HepG2 (cell line): ENCODE measurements around the gene KISS1R. TPM values are rescaled to one million over a fixed set of nuclear protein-coding genes. Genes with fewer than 3 reads are reported as not detected.

Experiments used
- ATAC-seq: fragments of 200-7000 bp; cut with Tn5 transposase; 3 replicates; pipeline ENCODE4 v1.9.1; 2020; ENCODE audit warnings: mild to moderate bottlenecking, moderate library complexity
- BruUV-seq: library from RNA; stranded (reverse); fragments of 400-500 nt; replicated peaks from 2 replicates; lab custom pipeline; 2021; lab: Mats Ljungman, UMichigan
- CTCF ChIA-PET: fragments of 300-600 bp; formaldehyde crosslinking; extraction: SDS; loops from one replicate; lab custom pipeline; 2021; ENCODE audit warnings: low total read pairs, inconsistent platforms, low intra/inter-chr PET ratio; lab: Yijun Ruan, JAX
- POLR2A ChIA-PET: fragments of 350-600 bp; sonication (Branson Sonifier 250); formaldehyde crosslinking; loops from one replicate; lab custom pipeline; 2020; ENCODE audit warnings: antibody characterized with exemption, inconsistent platforms; lab: Yijun Ruan, JAX
- DNase-seq: peaks from one replicate; pipeline ENCODE4 v3.0.0-alpha.2; 2015; ENCODE audit warnings: low spot score
- FAIRE-seq: peaks from 3 replicates; lab custom pipeline; 2011; peaks lifted over from hg19 to GRCh38; lab: Jason Lieb, UNC
- H2AFZ ChIP-seq: one replicate; pipeline ENCODE4 v1.6.1; 2011; ENCODE audit warnings: low read length, inconsistent platforms
- H3K27ac ChIP-seq: fragments of 300-600 bp; 3 replicates; pipeline ENCODE4 v1.8.0; 2011; ENCODE audit warnings: mixed run types, mild to moderate bottlenecking, mixed read lengths, low read length, inconsistent platforms; ENCODE audit not compliant: insufficient read depth; ENCODE audit errors: extremely low read length
- H3K27me3 ChIP-seq, 2 experiments: fragments of 200-600 bp in 1 of 2; 2 replicates in 1 of 2; 3 replicates in 1 of 2; pipeline versions ENCODE4 v1.6.0 to v1.8.0; 2011; ENCODE audit warnings: low read length in 2 of 2, mild to moderate bottlenecking in 2 of 2, moderate library complexity in 2 of 2, inconsistent platforms in 1 of 2; ENCODE audit not compliant: insufficient read depth in 2 of 2, control insufficient read depth in 1 of 2
- H3K36me3 ChIP-seq, 2 experiments: fragments of 200-600 bp in 1 of 2; replicated peaks in 1 of 2; 2 replicates in 1 of 2; 3 replicates in 1 of 2; pipeline versions ENCODE4 v1.5.1 to v1.8.0; 2011; ENCODE audit warnings: low read length in 2 of 2, inconsistent platforms in 1 of 2; ENCODE audit not compliant: insufficient read depth in 2 of 2, control insufficient read depth in 1 of 2
- H3K4me1 ChIP-seq: 2 replicates; pipeline ENCODE4 v1.5.1; 2012; ENCODE audit warnings: low read length, inconsistent platforms; ENCODE audit not compliant: insufficient read depth
- H3K4me2 ChIP-seq: 2 replicates; pipeline ENCODE4 v1.6.0; 2011; ENCODE audit warnings: low read depth, low read length, inconsistent platforms
- H3K4me3 ChIP-seq, 3 experiments: fragments of 200-600 bp in 1 of 3; sonication (generic), shearing (Covaris generic) in 1 of 3; replicated peaks in 1 of 3; 2 replicates each; pipeline ENCODE4 v1.5.1; 2011 to 2016; ENCODE audit warnings: low read length in 3 of 3, inconsistent platforms in 2 of 3, low read depth in 2 of 3, mild to moderate bottlenecking in 2 of 3, control low read depth in 1 of 3, mixed read lengths in 1 of 3; ENCODE audit not compliant: insufficient read depth in 1 of 3
- H3K79me2 ChIP-seq: one replicate; pipeline ENCODE4 v1.6.1; 2011; ENCODE audit warnings: low read length, inconsistent platforms; ENCODE audit not compliant: insufficient read depth
- H3K9ac ChIP-seq: 2 replicates; pipeline ENCODE4 v1.6.0; 2011; ENCODE audit warnings: mild to moderate bottlenecking, low read depth, low read length, inconsistent platforms; ENCODE audit not compliant: insufficient read depth
- H3K9me3 ChIP-seq: 2 replicates; pipeline ENCODE4 v1.5.1; 2012; ENCODE audit warnings: mild to moderate bottlenecking, low read length
- H4K20me1 ChIP-seq: 2 replicates; pipeline ENCODE4 v1.6.0; 2011; ENCODE audit warnings: inconsistent platforms, mild to moderate bottlenecking, low read length, moderate library complexity; ENCODE audit not compliant: insufficient read depth
- AGO2 ChIP-seq: fragments of 200-400 bp; formaldehyde crosslinking; optimal IDR thresholded peaks from 2 replicates; pipeline ENCODE3; 2017; ENCODE audit warnings: mild to moderate bottlenecking, low read depth, low read length, moderate library complexity
- CCAR2 ChIP-seq: fragments of 200-400 bp; formaldehyde crosslinking; optimal IDR thresholded peaks from 2 replicates; pipeline ENCODE3; 2018; ENCODE audit warnings: low read depth, mild to moderate bottlenecking, low read length, moderate library complexity
- CHCHD3 ChIP-seq: sonication (generic); formaldehyde crosslinking; IDR thresholded peaks from 2 replicates; pipeline ENCODE4 v1.8.0; 2022; ENCODE audit warnings: mild to moderate bottlenecking, missing genetic modification reagents, moderate library complexity
- FOXO4 ChIP-seq: sonication (generic); formaldehyde crosslinking; conservative IDR thresholded peaks from 2 replicates; pipeline ENCODE4 v1.8.1; 2023; ENCODE audit warnings: missing genetic modification reagents
- HNRNPL ChIP-seq: fragments of 200-400 bp; formaldehyde crosslinking; IDR thresholded peaks from 2 replicates; pipeline ENCODE4 v1.6.1; 2017; ENCODE audit warnings: mild to moderate bottlenecking, low read depth, low read length
- KDM1A ChIP-seq: IDR thresholded peaks from 2 replicates; pipeline ENCODE4 v1.6.1; 2016; ENCODE audit warnings: missing compliant biosample characterization
- KMT2A ChIP-seq: sonication (generic); formaldehyde crosslinking; IDR thresholded peaks from 2 replicates; pipeline ENCODE4 v1.4.0; 2020; ENCODE audit warnings: missing genetic modification reagents
- POGZ ChIP-seq: sonication (generic); formaldehyde crosslinking; IDR thresholded peaks from 2 replicates; pipeline ENCODE4 v1.4.0; 2020; ENCODE audit warnings: mild to moderate bottlenecking, missing genetic modification reagents
- RARG ChIP-seq: sonication (generic); formaldehyde crosslinking; IDR thresholded peaks from 2 replicates; pipeline ENCODE4 v1.4.0; 2020; ENCODE audit warnings: low read depth, mild to moderate bottlenecking, missing genetic modification reagents
- RBAK ChIP-seq: sonication (generic); formaldehyde crosslinking; IDR thresholded peaks from 2 replicates; pipeline ENCODE4 v1.5.1; 2020; ENCODE audit warnings: mild to moderate bottlenecking, missing genetic modification reagents
- RBM22 ChIP-seq: fragments of 200-400 bp; formaldehyde crosslinking; optimal IDR thresholded peaks from 2 replicates; pipeline ENCODE3; 2017; ENCODE audit warnings: mild to moderate bottlenecking, low read length, moderate library complexity
- RXRB ChIP-seq: IDR thresholded peaks from 2 replicates; pipeline ENCODE4 v1.6.1; 2016; ENCODE audit warnings: borderline replicate concordance, missing genetic modification reagents, missing compliant biosample characterization
- SSRP1 ChIP-seq: IDR thresholded peaks from 2 replicates; pipeline ENCODE4 v1.6.1; 2016; ENCODE audit warnings: control low read depth
- ZFP36 ChIP-seq: fragments of 150-350 bp; IDR thresholded peaks from 2 replicates; pipeline ENCODE4 v1.6.1; 2018; ENCODE audit warnings: borderline replicate concordance, low read length, low read depth; ENCODE audit not compliant: partially characterized antibody
- ZIK1 ChIP-seq: sonication (generic); formaldehyde crosslinking; IDR thresholded peaks from 2 replicates; pipeline ENCODE4 v1.5.0; 2020; ENCODE audit warnings: mild to moderate bottlenecking, low read depth, missing genetic modification reagents, borderline replicate concordance
- ZKSCAN8 ChIP-seq: IDR thresholded peaks from 2 replicates; pipeline ENCODE4 v1.6.1; 2016; ENCODE audit warnings: borderline replicate concordance, missing genetic modification reagents, missing compliant biosample characterization
- ZNF530 ChIP-seq: sonication (generic); formaldehyde crosslinking; IDR thresholded peaks from 2 replicates; pipeline ENCODE4 v1.5.0; 2020; ENCODE audit warnings: low read depth, mild to moderate bottlenecking, missing genetic modification reagents
- ZNF644 ChIP-seq: IDR thresholded peaks from 2 replicates; pipeline ENCODE4 v1.6.1; 2016; ENCODE audit warnings: low read depth
- ZNF672 ChIP-seq: sonication (generic); formaldehyde crosslinking; IDR thresholded peaks from 2 replicates; pipeline ENCODE4 v1.8.1; 2022; ENCODE audit warnings: missing genetic modification reagents
- ZNF7 ChIP-seq: IDR thresholded peaks from 2 replicates; pipeline ENCODE4 v1.6.1; 2016; ENCODE audit warnings: missing biosample characterization, missing genetic modification reagents
- ZNF775 ChIP-seq: sonication (generic); formaldehyde crosslinking; IDR thresholded peaks from 2 replicates; pipeline ENCODE4 v1.4.0; 2020; ENCODE audit warnings: missing genetic modification reagents, mild to moderate bottlenecking, moderate library complexity, borderline replicate concordance
- ZNF790 ChIP-seq: sonication (generic); formaldehyde crosslinking; IDR thresholded peaks from 2 replicates; pipeline ENCODE4 v1.8.0; 2022; ENCODE audit warnings: missing genetic modification reagents, mild to moderate bottlenecking, borderline replicate concordance
- WGBS: methylation state at CpG from one replicate; pipeline ENCODE4 v1.1.6; 2017; ENCODE audit warnings: low lambda C conversion rate; 5-methylcytosine and 5-hydroxymethylcytosine counted together
- in situ Hi-C: cut with HindIII; loops from 2 replicates; pipeline ENCODE4 v1.10.0; 2017; ENCODE audit warnings: low pct_unique_long_range_greater_than_20kb; ENCODE audit not compliant: extremely low pct_ligation_motif_present
- intact Hi-C: fragments of 100-400 bp; cut with micrococcal nuclease; formaldehyde crosslinking; loops from one replicate; pipeline ENCODE4 v1.10.0; 2022; ENCODE audit not compliant: unreplicated experiment
- polyA plus RNA-seq, 8 experiments: library from polyadenylated mRNA; depleted of rRNA in 3 of 8; stranded (reverse) in 7 of 8; unstranded in 1 of 8; fragments of >200 nt; fragmentation: Illumina TruSeq in 4 of 8; extraction: Trizol in 4 of 8; gene quantifications; 2 replicates each; pipeline versions ENCODE4 v1.2.1 to v1.2.3, GENCODE V29; 2011 to 2016; ENCODE audit warnings: low read depth in 4 of 8, missing spikeins in 1 of 8, mixed read lengths in 1 of 8; ENCODE audit not compliant: insufficient read depth in 1 of 8
- total RNA-seq, 5 experiments: library from RNA; depleted of rRNA; stranded (reverse); fragments of >200 nt; fragmentation: Illumina TruSeq; extraction: Trizol; gene quantifications; 2 replicates each; pipeline ENCODE4 v1.2.3, GENCODE V29; 2016; ENCODE audit warnings: low read depth in 1 of 5
- TF ChIP-seq, protein P1 (sequence below): sonication (generic); IDR thresholded peaks from 2 replicates; pipeline ENCODE4 v1.6.1; 2016; ENCODE audit warnings: low read depth, borderline replicate concordance

The KISS1R gene
- total and polyA plus RNA-seq, 2 of the 13 experiments (the other 11 are each of a cell fraction or from before 2014, with no cell fraction given): 1.1 to 10.2 TPM

- TF ChIP-seq POGZ (CRISPR knock-in tag) (no peak), ZNF790 (CRISPR knock-in tag) (no peak)
- TF ChIP-seq, all 625 proteins: peak for 5
Observed at GRCh38 chr19:942133-942645, 25.1 kb downstream of the KISS1R start (continued).

DNA sequence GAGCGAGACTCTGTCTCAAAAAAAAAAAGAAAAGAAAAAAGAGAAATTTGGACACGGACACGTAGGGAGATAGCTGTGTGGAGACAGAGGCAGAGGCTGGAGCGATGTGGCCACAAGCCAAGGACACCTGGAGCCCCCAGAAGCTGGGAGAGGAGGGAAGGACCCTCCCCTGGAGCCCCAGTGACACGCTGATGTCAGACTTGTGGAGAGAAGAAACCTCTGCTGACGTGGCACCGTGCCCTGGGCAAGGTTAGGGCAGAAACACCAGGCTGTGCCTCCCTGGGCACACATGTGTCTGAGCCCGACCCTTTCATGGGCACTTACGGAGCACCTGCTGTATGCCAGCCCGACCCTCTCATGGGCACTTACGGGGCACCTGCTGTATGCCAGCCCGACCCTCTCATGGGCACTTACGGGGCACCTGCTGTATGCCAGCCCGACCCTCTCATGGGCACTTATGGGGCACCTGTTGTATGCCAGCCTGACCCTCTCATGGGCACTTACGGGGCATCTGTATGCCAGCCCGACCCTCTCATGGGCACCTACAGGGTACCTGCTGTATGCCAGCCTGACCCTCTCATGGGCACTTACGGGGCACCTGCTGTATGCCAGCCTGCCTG, 26.5 kb downstream of the KISS1R start:
- peaks cover 25 to 77% of the 10 kb centered on the region in 2 experiments for H3K36me3 ChIP-seq
- intact Hi-C loops: no loop called here
- no peaks in the 10 kb centered on the region for H3K9me3 ChIP-seq
- no peak for FAIRE-seq
- no TSS peak for BruUV-seq
- DNase-seq: no peak
- peaks cover 73% of the 10 kb centered on the region; the same call in 1 of the 2 replicates for H4K20me1 ChIP-seq
- H3K9ac ChIP-seq: no peak overlapping the region
- ATAC-seq: no peak
- WGBS: over 99% methylated on average over 9 of the region's 17 CpGs
- H3K4me3 ChIP-seq: no peak overlapping the region
- no peak overlapping the region for H3K27ac ChIP-seq
- H2AFZ ChIP-seq: no peak overlapping the region
- H3K4me1 ChIP-seq: peaks cover 44% of the 10 kb centered on the region
- in situ Hi-C loops: no loop called here
- no peak overlapping the region for H3K4me2 ChIP-seq
- H3K27me3 ChIP-seq: no peaks in the 10 kb centered on the region; a peak in 1 of 5 replicates
- ChIA-PET CTCF (interaction anchor here (0.6 kb wide), 1 partner anchor 10 kb away, joined by 3 read pairs; no protein-coding TSS in a partner anchor), POLR2A (interaction anchor here (2.6 kb wide), 1 partner anchor 9 kb away, joined by 18 read pairs; no protein-coding TSS in a partner anchor)
- H3K79me2 ChIP-seq: peaks cover 80% of the 10 kb centered on the region
- TF ChIP-seq ZNF7 (CRISPR knock-in tag): 0 out of 2 replicates have a peak, but pooled peaks have one; percentile 39
- no peak for TF ChIP-seq RBAK (CRISPR knock-in tag)
- TF ChIP-seq ZFP36: no peak
- TF ChIP-seq ZNF775 (CRISPR knock-in tag): no peak
- no peak for TF ChIP-seq KMT2A (CRISPR knock-in tag)
- TF ChIP-seq, protein P1, sequence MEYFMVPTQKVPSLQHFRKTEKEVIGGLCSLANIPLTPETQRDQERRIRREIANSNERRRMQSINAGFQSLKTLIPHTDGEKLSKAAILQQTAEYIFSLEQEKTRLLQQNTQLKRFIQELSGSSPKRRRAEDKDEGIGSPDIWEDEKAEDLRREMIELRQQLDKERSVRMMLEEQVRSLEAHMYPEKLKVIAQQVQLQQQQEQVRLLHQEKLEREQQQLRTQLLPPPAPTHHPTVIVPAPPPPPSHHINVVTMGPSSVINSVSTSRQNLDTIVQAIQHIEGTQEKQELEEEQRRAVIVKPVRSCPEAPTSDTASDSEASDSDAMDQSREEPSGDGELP: no peak
- TF ChIP-seq AGO2: peak; percentile 10
- no peak for TF ChIP-seq SSRP1 (CRISPR knock-in tag)
- peak; percentile 98 for TF ChIP-seq HNRNPL
- TF ChIP-seq ZIK1 (CRISPR knock-in tag): no peak
- no peak for TF ChIP-seq RBM22
- no peak for TF ChIP-seq KDM1A
- no peak for TF ChIP-seq RARG (CRISPR knock-in tag)
- TF ChIP-seq ZNF672 (CRISPR knock-in tag): no peak
- TF ChIP-seq RXRB (CRISPR knock-in tag): no peak
- no peak for TF ChIP-seq ZNF644
- no peak for TF ChIP-seq CCAR2
- no peak for TF ChIP-seq CHCHD3
- no peak for TF ChIP-seq ZNF530 (CRISPR knock-in tag)
- TF ChIP-seq FOXO4 (CRISPR knock-in tag): no peak
- peak; percentile 88 for TF ChIP-seq ZKSCAN8
